ENCODE measurements around the gene APOB. TPM values are rescaled to one million over a fixed set of nuclear protein-coding genes. Genes with fewer than 3 reads are reported as not detected.

The APOB gene
- total and polyA plus RNA-seq, 2 of the 13 experiments (the other 11 are each of a cell fraction or from before 2014, with no cell fraction given): 1,569 to 2,515 TPM

DNA sequence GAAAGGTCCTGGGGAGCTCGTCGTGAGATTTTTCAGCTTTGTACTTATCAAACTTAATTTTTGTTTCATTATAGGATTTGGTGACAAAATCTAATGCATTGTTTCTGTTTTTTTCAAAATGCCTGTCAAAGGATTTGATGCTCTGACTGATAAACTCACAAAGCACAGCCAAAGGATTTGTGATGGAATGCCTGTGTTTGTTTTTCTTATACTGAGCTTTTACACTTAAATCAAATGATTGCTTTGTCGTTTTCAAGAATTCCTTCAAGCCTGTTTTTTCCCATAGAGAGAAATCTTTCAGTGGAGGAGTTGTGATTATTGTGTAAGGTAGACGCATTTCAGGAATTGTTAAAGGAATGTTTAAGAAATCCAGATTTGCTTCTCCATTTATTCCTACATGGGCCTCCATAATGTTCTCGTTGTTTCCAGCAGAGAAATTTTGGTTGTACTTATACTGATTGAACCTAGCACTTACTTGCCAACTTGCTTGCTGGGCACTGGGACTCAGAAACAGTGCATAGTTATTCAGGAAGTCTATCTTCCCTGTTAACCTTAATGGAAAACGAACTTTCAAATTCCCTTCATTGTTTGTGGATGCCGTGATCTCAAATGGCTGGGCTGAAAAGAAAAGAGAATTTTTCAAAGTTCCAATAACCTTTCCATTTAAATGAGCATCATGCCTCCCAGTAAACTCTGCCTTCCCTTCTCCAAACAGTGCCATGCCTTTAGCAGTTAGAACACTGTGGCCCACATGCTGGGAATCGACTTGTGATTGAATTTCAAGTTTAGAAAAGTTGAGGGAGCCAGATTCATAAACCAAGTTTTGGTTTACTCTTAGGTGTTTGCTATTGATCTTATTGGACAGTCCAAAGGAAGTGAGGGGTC lies 36.5 kb downstream of the APOB start (continued):
- TF ChIP-seq, protein P1, sequence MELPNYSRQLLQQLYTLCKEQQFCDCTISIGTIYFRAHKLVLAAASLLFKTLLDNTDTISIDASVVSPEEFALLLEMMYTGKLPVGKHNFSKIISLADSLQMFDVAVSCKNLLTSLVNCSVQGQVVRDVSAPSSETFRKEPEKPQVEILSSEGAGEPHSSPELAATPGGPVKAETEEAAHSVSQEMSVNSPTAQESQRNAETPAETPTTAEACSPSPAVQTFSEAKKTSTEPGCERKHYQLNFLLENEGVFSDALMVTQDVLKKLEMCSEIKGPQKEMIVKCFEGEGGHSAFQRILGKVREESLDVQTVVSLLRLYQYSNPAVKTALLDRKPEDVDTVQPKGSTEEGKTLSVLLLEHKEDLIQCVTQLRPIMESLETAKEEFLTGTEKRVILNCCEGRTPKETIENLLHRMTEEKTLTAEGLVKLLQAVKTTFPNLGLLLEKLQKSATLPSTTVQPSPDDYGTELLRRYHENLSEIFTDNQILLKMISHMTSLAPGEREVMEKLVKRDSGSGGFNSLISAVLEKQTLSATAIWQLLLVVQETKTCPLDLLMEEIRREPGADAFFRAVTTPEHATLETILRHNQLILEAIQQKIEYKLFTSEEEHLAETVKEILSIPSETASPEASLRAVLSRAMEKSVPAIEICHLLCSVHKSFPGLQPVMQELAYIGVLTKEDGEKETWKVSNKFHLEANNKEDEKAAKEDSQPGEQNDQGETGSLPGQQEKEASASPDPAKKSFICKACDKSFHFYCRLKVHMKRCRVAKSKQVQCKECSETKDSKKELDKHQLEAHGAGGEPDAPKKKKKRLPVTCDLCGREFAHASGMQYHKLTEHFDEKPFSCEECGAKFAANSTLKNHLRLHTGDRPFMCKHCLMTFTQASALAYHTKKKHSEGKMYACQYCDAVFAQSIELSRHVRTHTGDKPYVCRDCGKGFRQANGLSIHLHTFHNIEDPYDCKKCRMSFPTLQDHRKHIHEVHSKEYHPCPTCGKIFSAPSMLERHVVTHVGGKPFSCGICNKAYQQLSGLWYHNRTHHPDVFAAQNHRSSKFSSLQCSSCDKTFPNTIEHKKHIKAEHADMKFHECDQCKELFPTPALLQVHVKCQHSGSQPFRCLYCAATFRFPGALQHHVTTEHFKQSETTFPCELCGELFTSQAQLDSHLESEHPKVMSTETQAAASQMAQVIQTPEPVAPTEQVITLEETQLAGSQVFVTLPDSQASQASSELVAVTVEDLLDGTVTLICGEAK (IDR thresholded peaks at IDR 0.05): no peak
- TF ChIP-seq, protein P1 (CRISPR knock-in tag; IDR thresholded peaks at IDR 0.05): no peak
- TF ChIP-seq TCF7L2 (IDR thresholded peaks at IDR 0.05; ENCODE audit: low read depth, low read length): no peak
- TF ChIP-seq, protein P2, sequence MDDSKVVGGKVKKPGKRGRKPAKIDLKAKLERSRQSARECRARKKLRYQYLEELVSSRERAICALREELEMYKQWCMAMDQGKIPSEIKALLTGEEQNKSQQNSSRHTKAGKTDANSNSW (CRISPR knock-in tag; IDR thresholded peaks at IDR 0.05; ENCODE audit: borderline replicate concordance): no peak
- TF ChIP-seq NCOA2 (CRISPR knock-in tag; IDR thresholded peaks at IDR 0.05): peak; percentile 19; the same call in 1 of the 2 replicates
- no peak for TF ChIP-seq AGO1 (IDR thresholded peaks at IDR 0.05; ENCODE audit: low read depth, low read length, poor library complexity, severe bottlenecking)
- no peak for TF ChIP-seq SMAD3 (CRISPR knock-in tag; IDR thresholded peaks at IDR 0.05)
- TF ChIP-seq, protein P3, sequence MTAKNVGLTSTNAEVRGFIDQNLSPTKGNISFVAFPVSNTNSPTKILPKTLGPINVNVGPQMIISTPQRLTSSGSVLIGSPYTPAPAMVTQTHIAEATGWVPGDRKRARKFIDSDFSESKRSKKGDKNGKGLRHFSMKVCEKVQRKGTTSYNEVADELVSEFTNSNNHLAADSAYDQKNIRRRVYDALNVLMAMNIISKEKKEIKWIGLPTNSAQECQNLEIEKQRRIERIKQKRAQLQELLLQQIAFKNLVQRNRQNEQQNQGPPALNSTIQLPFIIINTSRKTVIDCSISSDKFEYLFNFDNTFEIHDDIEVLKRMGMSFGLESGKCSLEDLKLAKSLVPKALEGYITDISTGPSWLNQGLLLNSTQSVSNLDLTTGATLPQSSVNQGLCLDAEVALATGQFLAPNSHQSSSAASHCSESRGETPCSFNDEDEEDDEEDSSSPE (CRISPR knock-in tag; IDR thresholded peaks at IDR 0.05): no peak; the same call in 1 of the 2 replicates
- TF ChIP-seq SATB2 (CRISPR knock-in tag; IDR thresholded peaks at IDR 0.05): no peak
- TF ChIP-seq RXRA (CRISPR knock-in tag; IDR thresholded peaks at IDR 0.05): no peak
- 0 out of 2 replicates have a peak, but pooled peaks have one; percentile 4 for TF ChIP-seq CEBPG (CRISPR knock-in tag; IDR thresholded peaks at IDR 0.05)
- no peak for TF ChIP-seq ZNF20 (CRISPR knock-in tag; IDR thresholded peaks at IDR 0.05)
- TF ChIP-seq, protein P4, sequence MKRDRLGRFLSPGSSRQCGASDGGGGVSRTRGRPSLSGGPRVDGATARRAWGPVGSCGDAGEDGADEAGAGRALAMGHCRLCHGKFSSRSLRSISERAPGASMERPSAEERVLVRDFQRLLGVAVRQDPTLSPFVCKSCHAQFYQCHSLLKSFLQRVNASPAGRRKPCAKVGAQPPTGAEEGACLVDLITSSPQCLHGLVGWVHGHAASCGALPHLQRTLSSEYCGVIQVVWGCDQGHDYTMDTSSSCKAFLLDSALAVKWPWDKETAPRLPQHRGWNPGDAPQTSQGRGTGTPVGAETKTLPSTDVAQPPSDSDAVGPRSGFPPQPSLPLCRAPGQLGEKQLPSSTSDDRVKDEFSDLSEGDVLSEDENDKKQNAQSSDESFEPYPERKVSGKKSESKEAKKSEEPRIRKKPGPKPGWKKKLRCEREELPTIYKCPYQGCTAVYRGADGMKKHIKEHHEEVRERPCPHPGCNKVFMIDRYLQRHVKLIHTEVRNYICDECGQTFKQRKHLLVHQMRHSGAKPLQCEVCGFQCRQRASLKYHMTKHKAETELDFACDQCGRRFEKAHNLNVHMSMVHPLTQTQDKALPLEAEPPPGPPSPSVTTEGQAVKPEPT (CRISPR knock-in tag; IDR thresholded peaks at IDR 0.05; ENCODE audit: low read depth): no peak
- TF ChIP-seq ZSCAN22 (CRISPR knock-in tag; IDR thresholded peaks at IDR 0.05): peak; percentile 6; the same call in 1 of the 2 replicates
- no peak for TF ChIP-seq DNMT3B (CRISPR knock-in tag; conservative IDR thresholded peaks at IDR 0.05)
- TF ChIP-seq ZBTB1 (CRISPR knock-in tag; IDR thresholded peaks at IDR 0.05; ENCODE audit: borderline replicate concordance): no peak
- 0 out of 2 replicates have a peak, but pooled peaks have one; percentile 7 for TF ChIP-seq TARDBP (CRISPR knock-in tag; IDR thresholded peaks at IDR 0.05)
- no peak for TF ChIP-seq ELF3 (CRISPR knock-in tag; IDR thresholded peaks at IDR 0.05)

All from HepG2 (cell line).